NCI-H460 (cell line): ENCODE measurements around the gene F5. TPM values are rescaled to one million over a fixed set of nuclear protein-coding genes. Genes with fewer than 3 reads are reported as not detected.

Experiments
- DNase-seq: peaks from one replicate; pipeline ENCODE4 v3.0.0-alpha.2; 2016; ENCODE audit warnings: low read depth; ENCODE audit errors: extremely low read depth
- total RNA-seq: library from RNA; depleted of rRNA; stranded (reverse); fragments of >200 nt; shearing (Covaris generic); gene quantifications from 2 replicates; pipeline ENCODE4 v1.2.3, GENCODE V29; 2014

F5 gene
- total RNA-seq, 1 experiment from 2014 or later = not detected

GRCh38 chr1:169588785-169589485 lies 2.7 kb upstream of the F5 start:
- no peak for DNase-seq

- DNase-seq = no peak
These were observed 1.8 kb upstream of the F5 start for GRCh38 chr1:169588112-169588511.

- DNase-seq = no peak
These were observed 250 bp downstream of the F5 start for GRCh38 chr1:169586067-169586394.

- no peak for DNase-seq
These were observed 1.1 kb downstream of the F5 start for GRCh38 chr1:169585181-169585580.

- no peak for DNase-seq
These were observed 1.7 kb downstream of the F5 start for GRCh38 chr1:169584483-169585144.

GRCh38 chr1:169577981-169578738 lies 8.1 kb downstream of the F5 start:
- no peak for DNase-seq

GRCh38 chr1:169576935-169577331 lies 9.3 kb downstream of the F5 start:
- DNase-seq = no peak

GRCh38 chr1:169576241-169576934 lies 9.9 kb downstream of the F5 start:
- no peak for DNase-seq

GRCh38 chr1:169574336-169574735 lies 11.9 kb downstream of the F5 start:
- DNase-seq = no peak

- DNase-seq = no peak
These were observed 14.1 kb downstream of the F5 start for GRCh38 chr1:169572187-169572586.

- no peak for DNase-seq
These were observed 14.8 kb downstream of the F5 start for GRCh38 chr1:169571450-169571849.

GRCh38 chr1:169570172-169570574 lies 16.1 kb downstream of the F5 start:
- DNase-seq = no peak

GRCh38 chr1:169568497-169568896 lies 17.8 kb downstream of the F5 start:
- no peak for DNase-seq

- no peak for DNase-seq
These were observed 20.7 kb downstream of the F5 start for GRCh38 chr1:169565335-169566271.

GRCh38 chr1:169563650-169564049 lies 22.6 kb downstream of the F5 start:
- no peak for DNase-seq

GRCh38 chr1:169563019-169563615 lies 23.2 kb downstream of the F5 start:
- no peak for DNase-seq

GRCh38 chr1:169561692-169562091 lies 24.6 kb downstream of the F5 start:
- DNase-seq = no peak

- DNase-seq = no peak
These were observed 29.1 kb downstream of the F5 start for GRCh38 chr1:169557131-169557530.

- DNase-seq = peak; percentile 47
These were observed 36.0 kb downstream of the F5 start for GRCh38 chr1:169550294-169550693.

- DNase-seq = no peak
These were observed 38.0 kb downstream of the F5 start for GRCh38 chr1:169548282-169548681.
